ENCODE measurements around the gene ENDOV. TPM values are rescaled to one million over a fixed set of nuclear protein-coding genes. Genes with fewer than 3 reads are reported as not detected.

ENDOV gene
- total RNA-seq, 4 donors from 2014 or later: 9.1 to 14.7 (median 13.0) TPM

DNA sequence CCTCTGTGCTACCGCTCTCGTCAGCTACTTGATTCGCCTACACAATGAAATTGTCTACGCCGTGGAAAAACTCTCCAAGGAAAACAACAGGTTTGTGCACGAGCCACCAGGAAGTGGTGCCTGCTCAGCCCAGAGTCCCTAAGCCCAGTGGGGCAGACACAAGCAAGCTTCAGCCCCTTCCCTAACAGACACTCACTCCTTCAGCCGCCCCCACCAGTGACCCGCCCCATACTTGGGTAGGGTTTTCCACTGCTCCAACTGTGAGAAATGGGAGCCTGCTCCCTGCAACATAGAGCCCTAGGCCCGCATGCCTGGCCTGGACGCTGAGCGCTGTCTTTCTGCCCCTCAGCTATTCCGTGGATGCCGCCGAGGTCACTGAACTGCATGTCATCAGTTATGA, 28.6 kb upstream of the ENDOV start:
- TF ChIP-seq, protein P1, sequence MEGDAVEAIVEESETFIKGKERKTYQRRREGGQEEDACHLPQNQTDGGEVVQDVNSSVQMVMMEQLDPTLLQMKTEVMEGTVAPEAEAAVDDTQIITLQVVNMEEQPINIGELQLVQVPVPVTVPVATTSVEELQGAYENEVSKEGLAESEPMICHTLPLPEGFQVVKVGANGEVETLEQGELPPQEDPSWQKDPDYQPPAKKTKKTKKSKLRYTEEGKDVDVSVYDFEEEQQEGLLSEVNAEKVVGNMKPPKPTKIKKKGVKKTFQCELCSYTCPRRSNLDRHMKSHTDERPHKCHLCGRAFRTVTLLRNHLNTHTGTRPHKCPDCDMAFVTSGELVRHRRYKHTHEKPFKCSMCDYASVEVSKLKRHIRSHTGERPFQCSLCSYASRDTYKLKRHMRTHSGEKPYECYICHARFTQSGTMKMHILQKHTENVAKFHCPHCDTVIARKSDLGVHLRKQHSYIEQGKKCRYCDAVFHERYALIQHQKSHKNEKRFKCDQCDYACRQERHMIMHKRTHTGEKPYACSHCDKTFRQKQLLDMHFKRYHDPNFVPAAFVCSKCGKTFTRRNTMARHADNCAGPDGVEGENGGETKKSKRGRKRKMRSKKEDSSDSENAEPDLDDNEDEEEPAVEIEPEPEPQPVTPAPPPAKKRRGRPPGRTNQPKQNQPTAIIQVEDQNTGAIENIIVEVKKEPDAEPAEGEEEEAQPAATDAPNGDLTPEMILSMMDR (IDR thresholded peaks at IDR 0.05): no peak
- TF ChIP-seq EP300 (IDR thresholded peaks at IDR 0.05) (no peak), POLR2AphosphoS5 (IDR thresholded peaks at IDR 0.05) (no peak), POLR2A (IDR thresholded peaks at IDR 0.05; ENCODE audit: low read depth) (no peak)
- intact Hi-C loops (cut with DNase I): loop anchor here (10.0 kb wide), 1 partner anchor 102 kb away; no protein-coding TSS in a partner anchor
- no peak for DNase-seq (ENCODE audit: extremely low spot score)
- Histone ChIP-seq H3K27ac (replicated peaks in 1 of 4) (no peak overlapping the region), H3K36me3 (peaks cover 95 to 100% (median 100%) of the 10 kb centered on the region in 4 donors), H3K27me3 (no peaks in the 10 kb centered on the region), H3K9me3 (no peaks in the 10 kb centered on the region), H3K4me1 (no peaks in the 10 kb centered on the region), H3K4me3 (no peak overlapping the region)
- 91% methylated on average over 14 of the region's 14 CpGs for WGBS

DNA sequence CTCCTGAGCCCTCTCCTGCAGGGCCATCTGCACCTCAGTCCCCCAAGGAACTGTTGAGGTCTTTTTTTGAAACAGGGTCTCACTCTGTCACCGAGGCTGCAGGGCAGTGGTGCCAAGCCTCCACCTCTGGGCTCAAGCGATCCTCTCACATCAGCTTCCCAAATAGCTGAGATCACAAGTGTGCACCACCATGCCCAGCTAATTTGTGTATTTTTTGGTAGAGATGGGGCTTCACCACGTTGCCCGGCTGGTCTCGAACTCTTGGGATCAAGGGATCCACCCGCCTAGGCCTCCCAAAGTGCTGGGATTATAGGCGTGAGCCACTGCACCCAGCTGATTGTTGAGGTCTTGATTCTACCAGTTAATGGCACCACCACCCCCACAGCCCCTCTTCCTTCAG, 27.9 kb upstream of the ENDOV start:
- Histone ChIP-seq H3K4me3 (no peak overlapping the region), H3K4me1 (no peaks in the 10 kb centered on the region), H3K27me3 (no peaks in the 10 kb centered on the region), H3K9me3 (no peaks in the 10 kb centered on the region), H3K36me3 (peaks cover 93 to 100% (median 99%) of the 10 kb centered on the region in 4 donors), H3K27ac (replicated peaks in 1 of 4) (no peak overlapping the region)
- 84% methylated on average over 5 of the region's 7 CpGs for WGBS
- no peak for DNase-seq (ENCODE audit: extremely low spot score)
- TF ChIP-seq POLR2AphosphoS5 (IDR thresholded peaks at IDR 0.05) (no peak), EP300 (IDR thresholded peaks at IDR 0.05) (no peak), POLR2A (IDR thresholded peaks at IDR 0.05; ENCODE audit: low read depth) (no peak)
- TF ChIP-seq, protein P1 (IDR thresholded peaks at IDR 0.05): no peak
- intact Hi-C loops (cut with DNase I): loop anchor here (10.0 kb wide), 1 partner anchor 102 kb away; no protein-coding TSS in a partner anchor

DNA sequence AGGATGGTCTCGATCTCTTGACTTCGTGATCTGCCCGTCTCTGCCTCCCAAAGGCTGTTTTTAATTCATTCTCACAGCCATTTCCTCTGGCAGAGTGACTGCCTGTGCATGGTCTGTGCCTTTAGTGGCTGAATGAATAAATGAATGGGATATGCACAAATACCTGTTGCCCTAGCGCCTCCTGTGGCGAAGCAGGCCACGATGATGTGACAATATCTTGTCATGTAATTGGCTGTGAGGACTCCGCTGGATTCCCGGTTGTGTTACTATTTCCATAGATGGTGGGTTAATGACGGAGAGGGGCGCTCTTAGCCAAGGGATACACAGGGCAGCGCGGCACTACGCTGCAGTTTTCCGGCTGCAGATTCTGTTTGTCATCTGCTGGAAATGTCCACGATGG, 26.8 kb upstream of the ENDOV start:
- DNase-seq (ENCODE audit: extremely low spot score): no peak
- Histone ChIP-seq H3K27ac (replicated peaks in 1 of 4) (no peak overlapping the region), H3K4me1 (no peaks in the 10 kb centered on the region), H3K27me3 (no peaks in the 10 kb centered on the region), H3K4me3 (no peak overlapping the region), H3K9me3 (no peaks in the 10 kb centered on the region), H3K36me3 (peaks cover 94 to 100% (median 99%) of the 10 kb centered on the region in 4 donors)
- WGBS: 88% methylated on average over 15 of the region's 15 CpGs
- intact Hi-C loops (cut with DNase I): loop anchor here (10.0 kb wide), 1 partner anchor 103 kb away; no protein-coding TSS in a partner anchor
- TF ChIP-seq EP300 (IDR thresholded peaks at IDR 0.05): no peak
- TF ChIP-seq POLR2AphosphoS5 (IDR thresholded peaks at IDR 0.05): no peak
- no peak for TF ChIP-seq POLR2A (IDR thresholded peaks at IDR 0.05; ENCODE audit: low read depth)
- TF ChIP-seq, protein P1 (IDR thresholded peaks at IDR 0.05): no peak

DNA sequence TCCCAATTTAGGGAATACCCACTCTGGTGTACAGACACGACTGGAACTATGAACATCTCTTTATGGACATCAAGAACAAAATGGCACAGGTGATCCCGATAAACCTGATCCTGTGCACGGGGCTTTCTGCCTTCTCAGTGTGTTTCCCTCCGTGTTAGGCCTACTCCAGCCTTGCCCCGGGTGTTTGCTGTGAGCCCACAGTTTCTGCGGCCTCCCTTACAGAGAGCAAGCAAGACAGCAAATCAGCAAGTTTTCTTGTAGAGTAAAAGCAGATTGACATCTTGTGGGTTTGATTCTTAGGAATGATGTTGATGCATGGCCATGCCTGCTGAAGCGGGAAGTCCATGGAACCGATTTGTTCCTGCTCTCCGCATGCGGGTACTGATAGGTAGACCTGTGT, 26.4 kb upstream of the ENDOV start:
- DNase-seq (ENCODE audit: extremely low spot score): no peak
- H3K4me1 ChIP-seq: no peaks in the 10 kb centered on the region

DNA sequence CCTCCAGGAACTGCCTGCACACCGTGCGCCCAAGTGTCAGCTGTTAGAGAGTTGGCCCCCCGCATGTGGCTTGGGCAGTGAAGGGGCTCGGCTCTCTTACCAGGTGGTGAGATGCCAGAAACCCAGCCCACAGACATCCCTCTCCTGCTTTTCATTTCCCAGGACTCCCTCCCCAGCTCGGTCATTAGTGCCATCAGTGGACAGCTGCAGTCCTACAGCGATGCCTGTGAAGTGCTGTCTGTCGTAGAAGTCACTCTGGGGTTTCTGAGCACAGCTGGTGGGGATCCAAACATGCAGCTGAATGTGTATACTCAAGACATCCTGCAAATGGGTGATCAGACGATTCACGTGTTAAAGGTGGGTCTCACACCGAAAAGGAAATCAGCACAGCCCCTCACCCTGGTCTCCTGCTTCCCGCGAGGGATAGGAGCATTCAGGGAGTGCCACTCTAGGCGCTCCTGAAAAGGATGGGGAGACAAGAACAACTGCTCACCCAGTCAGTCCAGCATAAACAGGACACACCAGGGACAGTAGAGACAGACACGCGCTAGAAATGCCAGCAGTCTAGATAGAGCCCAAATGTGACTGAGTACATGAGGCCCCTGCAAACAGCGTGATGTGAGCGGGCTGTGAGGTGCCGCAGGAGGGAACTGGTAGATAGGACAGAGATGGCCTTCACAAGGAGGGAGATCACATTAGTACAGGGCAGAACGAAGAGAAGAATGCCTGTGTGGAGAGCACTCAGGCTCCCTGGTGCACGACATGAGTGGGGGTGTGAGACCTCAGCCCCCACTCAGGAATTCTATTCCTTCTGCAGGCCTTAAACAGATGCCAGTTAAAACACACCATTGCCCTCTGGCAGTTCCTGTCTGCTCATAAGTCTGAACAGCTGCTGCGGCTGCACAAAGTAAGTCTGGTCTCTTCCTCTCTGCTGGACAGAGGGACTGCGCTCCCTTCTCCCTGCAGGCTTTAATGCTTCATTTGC, 25.7 kb upstream of the ENDOV start:
- 76% methylated on average over 22 of the region's 22 CpGs for WGBS
- Histone ChIP-seq H3K4me1 (no peaks in the 10 kb centered on the region), H3K9me3 (no peaks in the 10 kb centered on the region), H3K27me3 (no peaks in the 10 kb centered on the region), H3K36me3 (peaks cover 82 to 100% (median 98%) of the 10 kb centered on the region in 4 donors), H3K4me3 (no peak overlapping the region), H3K27ac (replicated peaks in 1 of 4) (no peak overlapping the region)
- intact Hi-C loops (cut with DNase I): loop anchor here (10.0 kb wide), 1 partner anchor 105 kb away; no protein-coding TSS in a partner anchor
- DNase-seq (ENCODE audit: extremely low spot score): no peak
- TF ChIP-seq POLR2A (IDR thresholded peaks at IDR 0.05; ENCODE audit: low read depth) (no peak), EP300 (IDR thresholded peaks at IDR 0.05) (no peak), POLR2AphosphoS5 (IDR thresholded peaks at IDR 0.05) (no peak)
- TF ChIP-seq, protein P1 (IDR thresholded peaks at IDR 0.05): no peak

More for the DNA sequence above, 26.4 kb upstream of the ENDOV start:
- Histone ChIP-seq H3K4me3 (no peak overlapping the region), H3K27me3 (no peaks in the 10 kb centered on the region), H3K27ac (replicated peaks in 1 of 4) (no peak overlapping the region), H3K9me3 (no peaks in the 10 kb centered on the region), H3K36me3 (peaks cover 89 to 100% (median 99%) of the 10 kb centered on the region in 4 donors)
- intact Hi-C loops (cut with DNase I): loop anchor here (10.0 kb wide), 1 partner anchor 104 kb away; no protein-coding TSS in a partner anchor
- no peak for TF ChIP-seq POLR2AphosphoS5 (IDR thresholded peaks at IDR 0.05)
- WGBS: 91% methylated on average over 5 of the region's 10 CpGs
